HG03571 (cell line): Measurements from ENCODE around the gene MSI1.
"Not testable (repeated sequence)": the region's sequence is repeated elsewhere in the genome, so short reads cannot be mapped to it uniquely, and the experiment has no call there.

Experiments used
- ATAC-seq: cut with Tn5 transposase; IDR thresholded peaks from one replicate; pipeline ENCODE4 v1.9.1; 2021; ENCODE audit not compliant: unreplicated experiment

Gene MSI1

GRCh38 chr12:120357104-120357503, 11.9 kb downstream of the MSI1 start:
- no peak for ATAC-seq

- no peak for ATAC-seq
These were observed 12.4 kb downstream of the MSI1 start for GRCh38 chr12:120356567-120357030.

GRCh38 chr12:120353556-120354317, 15.2 kb downstream of the MSI1 start:
- ATAC-seq = no peak

GRCh38 chr12:120353136-120353535, 15.8 kb downstream of the MSI1 start:
- ATAC-seq = no peak

- no peak for ATAC-seq
These were observed 16.8 kb downstream of the MSI1 start for GRCh38 chr12:120352117-120352516.

- no peak for ATAC-seq
These were observed 18.2 kb downstream of the MSI1 start for GRCh38 chr12:120350576-120351350.

- ATAC-seq = no peak
These were observed 21.2 kb downstream of the MSI1 start for GRCh38 chr12:120347766-120348165.

GRCh38 chr12:120346681-120347080, 22.3 kb downstream of the MSI1 start:
- ATAC-seq = no peak

- ATAC-seq = no peak
These were observed 22.9 kb downstream of the MSI1 start for GRCh38 chr12:120346031-120346430.

- ATAC-seq = no peak
These were observed 25.3 kb downstream of the MSI1 start for GRCh38 chr12:120343692-120344091.

- no peak for ATAC-seq
These were observed 25.9 kb downstream of the MSI1 start for GRCh38 chr12:120343039-120343537.

GRCh38 chr12:120342175-120343038, 26.6 kb downstream of the MSI1 start:
- no peak for ATAC-seq

- no peak for ATAC-seq
These were observed 29.7 kb downstream of the MSI1 start for GRCh38 chr12:120339256-120339655.

GRCh38 chr12:120337730-120338129, 31.2 kb downstream of the MSI1 start:
- ATAC-seq = no peak

GRCh38 chr12:120336392-120336791, 32.6 kb downstream of the MSI1 start:
- ATAC-seq = not testable (repeated sequence)

- ATAC-seq = not testable (repeated sequence)
These were observed 33.5 kb downstream of the MSI1 start for GRCh38 chr12:120335447-120335846.

- ATAC-seq = no peak
These were observed 36.4 kb downstream of the MSI1 start for GRCh38 chr12:120332523-120332922.

GRCh38 chr12:120332041-120332440, 36.9 kb downstream of the MSI1 start:
- ATAC-seq = no peak

GRCh38 chr12:120331390-120331789, 37.6 kb downstream of the MSI1 start:
- ATAC-seq = no peak

- no peak for ATAC-seq
These were observed 40.7 kb downstream of the MSI1 start for GRCh38 chr12:120328228-120328627.

GRCh38 chr12:120327593-120327992, 41.4 kb downstream of the MSI1 start, which contains the start of gene PLA2G1B:
TSS of gene PLA2G1B (minus strand) at chr12:120327779. CDS start at chr12:120327753, 26 bp downstream.
- no peak for ATAC-seq
